ENCODE measurements around the gene GJD3. TPM values are rescaled to one million over a fixed set of nuclear protein-coding genes. Genes with fewer than 3 reads are reported as not detected.

Gene GJD3
- total RNA-seq, 1 experiment from 2014 or later = not detected

Small RNA genes within 50 kb of the gene (small RNA-seq; reads per million reads assigned to genes)
- gene RF00019 (not detected), gene RNA5SP441 (not detected)

Other genes starting within 250 kb of the GJD3 start
- gene MSL1, start 242.8 kb downstream of the GJD3 start, total RNA-seq (2014; rRNA removed; shearing (Covaris generic)) = 44.1 and 47.1 TPM in 2 replicates
- 22.9 and 33.3 TPM in 2 replicates for gene CASC3, start 224.2 kb downstream of the GJD3 start, total RNA-seq (2014; rRNA removed; shearing (Covaris generic))
- gene RAPGEFL1, start 187.3 kb downstream of the GJD3 start, total RNA-seq (2014; rRNA removed; shearing (Covaris generic)) = 14.3 and 15.2 TPM in 2 replicates
- 8.1 and 9.8 TPM in 2 replicates for gene WIPF2, start 145.4 kb downstream of the GJD3 start, total RNA-seq (2014; rRNA removed; shearing (Covaris generic))
- 36.2 and 39.8 TPM in 2 replicates for gene CDC6, start 76.9 kb downstream of the GJD3 start, total RNA-seq (2014; rRNA removed; shearing (Covaris generic))
- gene RARA, start 55.6 kb downstream of the GJD3 start, total RNA-seq (2014; rRNA removed; shearing (Covaris generic)) = 40.0 and 44.5 TPM in 2 replicates
- 65.3 and 74.9 TPM in 2 replicates for gene TOP2A, start 53.2 kb upstream of the GJD3 start, total RNA-seq (2014; rRNA removed; shearing (Covaris generic))
- gene IGFBP4, start 78.7 kb upstream of the GJD3 start, total RNA-seq (2014; rRNA removed; shearing (Covaris generic)) = 62.5 and 69.6 TPM in 2 replicates
- gene TNS4, start 136.9 kb upstream of the GJD3 start, total RNA-seq (2014; rRNA removed; shearing (Covaris generic)) = 148 and 187 TPM in 2 replicates
- gene CCR7, start 200.7 kb upstream of the GJD3 start, total RNA-seq (2014; rRNA removed; shearing (Covaris generic)) = not detected in 2 replicates

Data from HT-29 (cell line).